Sigmoid colon (tissue), 4 donors: Measurements from ENCODE around the gene ZNF682.

Experiments
- EP300 ChIP-seq, 4 donors: sonication (generic); formaldehyde crosslinking; IDR thresholded peaks; one replicate each; pipeline ENCODE4 v1.6.1; 2017; ENCODE audit warnings: antibody characterized with exemption in 4 of 4
- POLR2A ChIP-seq, 2 donors: fragments of 450-650 bp; IDR thresholded peaks; one replicate each; pipeline ENCODE4 v1.6.1; 2016; ENCODE audit warnings: antibody characterized with exemption in 2 of 2, mild to moderate bottlenecking in 2 of 2, moderate library complexity in 2 of 2
- POLR2AphosphoS5 ChIP-seq, 4 donors: sonication (generic); formaldehyde crosslinking; IDR thresholded peaks; one replicate each; pipeline ENCODE4 v1.6.1; 2017; ENCODE audit warnings: antibody characterized with exemption in 4 of 4
- TF ChIP-seq, protein P1 (sequence below), 4 experiments: fragments of 450-650 bp in 3 of 4; fragments of 200-600 bp in 1 of 4; IDR thresholded peaks; one replicate each; pipeline ENCODE4 v1.5.1; 2016 to 2019; ENCODE audit warnings: antibody characterized with exemption in 4 of 4, mild to moderate bottlenecking in 3 of 4, moderate library complexity in 2 of 4

DNA sequence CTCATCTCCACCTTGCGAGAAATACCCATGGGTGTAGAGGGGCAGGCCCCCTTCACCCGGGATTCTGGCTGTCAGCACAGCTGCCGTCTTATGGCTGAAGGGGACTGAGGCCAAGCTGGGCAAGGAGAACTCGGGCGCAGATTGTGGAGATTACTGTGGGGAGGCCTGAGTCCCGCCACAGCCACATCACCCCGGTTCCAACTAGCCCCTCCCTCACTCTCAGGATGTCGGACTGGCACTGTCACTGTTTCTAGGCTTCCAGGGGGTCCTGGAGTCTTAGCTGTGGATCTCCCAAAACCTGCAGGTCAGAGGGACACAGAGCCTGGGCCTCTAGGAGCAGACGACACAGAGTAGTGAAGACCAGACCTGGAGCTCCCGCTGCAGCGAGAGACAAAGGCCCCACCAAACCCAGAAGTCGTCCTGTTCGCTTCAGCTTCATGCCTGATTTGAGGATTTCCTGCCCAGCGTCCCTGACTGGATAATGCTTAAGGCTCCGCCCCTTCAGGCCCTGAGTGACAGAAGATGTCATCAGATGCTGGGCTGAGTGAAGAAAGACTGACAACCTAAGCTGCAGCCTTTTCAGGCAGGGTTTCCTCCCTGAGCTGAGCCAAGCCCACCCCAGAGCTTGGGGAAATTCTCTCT is 82.8 kb downstream of the ZNF682 start:
- TF ChIP-seq EP300 (IDR thresholded peaks at IDR 0.05) (no peak), POLR2AphosphoS5 (IDR thresholded peaks at IDR 0.05) (no peak), POLR2A (IDR thresholded peaks at IDR 0.05) (no peak)
- TF ChIP-seq, protein P1, sequence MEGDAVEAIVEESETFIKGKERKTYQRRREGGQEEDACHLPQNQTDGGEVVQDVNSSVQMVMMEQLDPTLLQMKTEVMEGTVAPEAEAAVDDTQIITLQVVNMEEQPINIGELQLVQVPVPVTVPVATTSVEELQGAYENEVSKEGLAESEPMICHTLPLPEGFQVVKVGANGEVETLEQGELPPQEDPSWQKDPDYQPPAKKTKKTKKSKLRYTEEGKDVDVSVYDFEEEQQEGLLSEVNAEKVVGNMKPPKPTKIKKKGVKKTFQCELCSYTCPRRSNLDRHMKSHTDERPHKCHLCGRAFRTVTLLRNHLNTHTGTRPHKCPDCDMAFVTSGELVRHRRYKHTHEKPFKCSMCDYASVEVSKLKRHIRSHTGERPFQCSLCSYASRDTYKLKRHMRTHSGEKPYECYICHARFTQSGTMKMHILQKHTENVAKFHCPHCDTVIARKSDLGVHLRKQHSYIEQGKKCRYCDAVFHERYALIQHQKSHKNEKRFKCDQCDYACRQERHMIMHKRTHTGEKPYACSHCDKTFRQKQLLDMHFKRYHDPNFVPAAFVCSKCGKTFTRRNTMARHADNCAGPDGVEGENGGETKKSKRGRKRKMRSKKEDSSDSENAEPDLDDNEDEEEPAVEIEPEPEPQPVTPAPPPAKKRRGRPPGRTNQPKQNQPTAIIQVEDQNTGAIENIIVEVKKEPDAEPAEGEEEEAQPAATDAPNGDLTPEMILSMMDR (IDR thresholded peaks at IDR 0.05): no peak
